Natural killer cell (primary cell): ENCODE data around the gene EPHA6. TPM values are rescaled to one million over a fixed set of nuclear protein-coding genes. Genes with fewer than 3 reads are reported as not detected.

Source experiments
- ATAC-seq, 3 donors: fragments of 150-1000 bp in 2 of 3; fragments of 200-7000 bp in 1 of 3; cut with Tn5 transposase; 1 replicate in 1 of 3; 2 replicates in 2 of 3; pipeline ENCODE4 v1.10.0; 2021; ENCODE audit warnings: mild to moderate bottlenecking in 2 of 3, moderate library complexity in 2 of 3
- DNase-seq, 2 donors: peaks; one replicate each; pipeline versions ENCODE4 v3.0.0 to v3.0.0-alpha.2; 2013 to 2021; ENCODE audit warnings: mixed read lengths in 1 of 2
- H3K27ac ChIP-seq: one replicate; pipeline ENCODE4 v1.5.1; 2013; ENCODE audit warnings: mild to moderate bottlenecking, low read length
- H3K27me3 ChIP-seq: one replicate; pipeline ENCODE4 v1.6.1; 2013; ENCODE audit warnings: low read length; ENCODE audit not compliant: control insufficient read depth, insufficient read depth
- H3K36me3 ChIP-seq: one replicate; pipeline ENCODE4 v1.6.1; 2013; ENCODE audit warnings: low read length; ENCODE audit not compliant: control insufficient read depth, insufficient read depth
- H3K4me1 ChIP-seq: one replicate; pipeline ENCODE4 v1.6.1; 2013; ENCODE audit warnings: low read length; ENCODE audit not compliant: control insufficient read depth, insufficient read depth
- H3K4me3 ChIP-seq: one replicate; pipeline ENCODE4 v1.5.1; 2013; ENCODE audit warnings: low read length
- H3K9me3 ChIP-seq: one replicate; pipeline ENCODE4 v1.6.1; 2013; ENCODE audit warnings: low read length; ENCODE audit not compliant: control insufficient read depth, insufficient read depth
- H3K27ac Mint-ChIP-seq, 2 donors: one replicate each; pipeline ENCODE4 v1.8.0; 2022; ENCODE audit warnings: mild to moderate bottlenecking in 2 of 2, mixed read lengths in 2 of 2, moderate library complexity in 1 of 2
- H3K27me3 Mint-ChIP-seq, 2 donors: one replicate each; pipeline ENCODE4 v1.8.0; 2022; ENCODE audit warnings: low read depth in 2 of 2, mixed read lengths in 2 of 2
- H3K36me3 Mint-ChIP-seq: one replicate; pipeline ENCODE4 v1.8.0; 2022; ENCODE audit warnings: mixed read lengths
- H3K4me1 Mint-ChIP-seq, 2 donors: one replicate each; pipeline ENCODE4 v1.8.0; 2022; ENCODE audit warnings: mixed read lengths in 2 of 2
- H3K4me3 Mint-ChIP-seq: one replicate; pipeline ENCODE4 v1.8.0; 2022; ENCODE audit warnings: mild to moderate bottlenecking, moderate library complexity, mixed read lengths
- H3K9me3 Mint-ChIP-seq, 2 donors: one replicate each; pipeline ENCODE4 v1.8.0; 2022; ENCODE audit warnings: mixed read lengths in 2 of 2
- CTCF ChIP-seq: fragments of 200-600 bp; IDR thresholded peaks from one replicate; pipeline ENCODE4 v1.8.0; 2022; ENCODE audit warnings: antibody characterized with exemption
- WGBS: methylation state at CpG from one replicate; pipeline ENCODE4 v1.1.7; 2013; ENCODE audit warnings: missing lambda C conversion rate; ENCODE audit not compliant: insufficient coverage; 5-methylcytosine and 5-hydroxymethylcytosine counted together
- intact Hi-C: fragments of 100-400 bp; cut with micrococcal nuclease; formaldehyde crosslinking; loops from one replicate; pipeline ENCODE4 v1.14.2; 2022
- total RNA-seq, 4 donors: library from RNA; stranded (reverse); fragments of 120-200 nt in 1 of 4; gene quantifications; one replicate each; pipeline versions ENCODE4 v1.2.3 to v1.2.4, GENCODE V29; 2013 to 2022

Gene EPHA6
- total RNA-seq, 3 donors from 2014 or later (not counting 1 experiment from before 2014, with no cell fraction given): not detected

GRCh38 chr3:97197083-97197482, 382.7 kb downstream of the EPHA6 start:
- Mint-ChIP-seq H3K4me3 (no peak overlapping the region), H3K27me3 (no peaks in the 10 kb centered on the region), H3K9me3 (peaks cover 9 to 18% of the 10 kb centered on the region in 2 donors), H3K4me1 (no peaks in the 10 kb centered on the region), H3K27ac (no peak overlapping the region), H3K36me3 (peaks cover 8% of the 10 kb centered on the region)
- no peaks in the 10 kb centered on the region for H3K4me1 ChIP-seq
- H3K27ac ChIP-seq: no peak overlapping the region
- 79% methylated on average over 4 of the region's 4 CpGs for WGBS
- ATAC-seq (no peak), DNase-seq (no peak)
- intact Hi-C loops: no loop called here
- H3K36me3 ChIP-seq: no peaks in the 10 kb centered on the region
- no peaks in the 10 kb centered on the region for H3K27me3 ChIP-seq
- H3K9me3 ChIP-seq: peaks cover 7% of the 10 kb centered on the region
- no peak overlapping the region for H3K4me3 ChIP-seq
- no peak for TF ChIP-seq CTCF

- intact Hi-C loops: no loop called here
- Mint-ChIP-seq H3K36me3 (peaks cover 8% of the 10 kb centered on the region), H3K4me3 (no peak overlapping the region), H3K9me3 (peaks cover 10 to 21% of the 10 kb centered on the region in 2 donors), H3K27ac (no peak overlapping the region), H3K4me1 (no peaks in the 10 kb centered on the region), H3K27me3 (no peaks in the 10 kb centered on the region)
- 94% methylated on average over 1 of the region's 1 CpG for WGBS
- H3K4me1 ChIP-seq: no peaks in the 10 kb centered on the region
- no peak overlapping the region for H3K4me3 ChIP-seq
- H3K27ac ChIP-seq: no peak overlapping the region
- H3K27me3 ChIP-seq: no peaks in the 10 kb centered on the region
- ATAC-seq (no peak), DNase-seq (no peak)
- H3K9me3 ChIP-seq: peaks cover 7% of the 10 kb centered on the region
- H3K36me3 ChIP-seq: no peaks in the 10 kb centered on the region
- TF ChIP-seq CTCF: no peak
Measured at GRCh38 chr3:97197830-97198229, 383.4 kb downstream of the EPHA6 start.

- DNase-seq: no peak
- Histone ChIP-seq H3K27me3 (no peaks in the 10 kb centered on the region), H3K9me3 (peaks cover 7% of the 10 kb centered on the region), H3K36me3 (no peaks in the 10 kb centered on the region), H3K27ac (no peak overlapping the region), H3K4me3 (no peak overlapping the region), H3K4me1 (no peaks in the 10 kb centered on the region)
- WGBS: 90% methylated on average over 3 of the region's 3 CpGs
- no peaks in the 10 kb centered on the region for H3K4me1 Mint-ChIP-seq
- TF ChIP-seq CTCF: no peak
- ATAC-seq: no peak
- H3K9me3 Mint-ChIP-seq: peaks cover 10 to 17% of the 10 kb centered on the region in 2 donors
- H3K27me3 Mint-ChIP-seq: no peaks in the 10 kb centered on the region
- intact Hi-C loops: no loop called here
- no peak overlapping the region for H3K4me3 Mint-ChIP-seq
- H3K27ac Mint-ChIP-seq: no peak overlapping the region
- H3K36me3 Mint-ChIP-seq: peaks cover 8% of the 10 kb centered on the region
Measured at GRCh38 chr3:97200387-97200786, 386.0 kb downstream of the EPHA6 start.

GRCh38 chr3:97201814-97202213, 387.4 kb downstream of the EPHA6 start:
- Mint-ChIP-seq H3K27me3 (no peaks in the 10 kb centered on the region), H3K36me3 (no peaks in the 10 kb centered on the region), H3K9me3 (peaks cover 6 to 17% of the 10 kb centered on the region in 2 donors), H3K4me1 (no peaks in the 10 kb centered on the region), H3K27ac (no peak overlapping the region), H3K4me3 (no peak overlapping the region)
- no peak for TF ChIP-seq CTCF
- WGBS: 67% methylated on average over 2 of the region's 2 CpGs
- Histone ChIP-seq H3K4me3 (no peak overlapping the region), H3K27ac (no peak overlapping the region), H3K36me3 (no peaks in the 10 kb centered on the region), H3K27me3 (no peaks in the 10 kb centered on the region), H3K4me1 (no peaks in the 10 kb centered on the region), H3K9me3 (peaks cover 6% of the 10 kb centered on the region)
- no peak for ATAC-seq
- intact Hi-C loops: no loop called here
- DNase-seq: no peak
